Loucy (cell line): Measurements from ENCODE around the gene AGAP9.

Source experiments
- H2AFZ ChIP-seq: fragments of 200-600 bp; sonication (generic); 2 replicates; pipeline ENCODE4 v1.6.0; 2016; ENCODE audit warnings: antibody characterized with exemption, mild to moderate bottlenecking, low read length, moderate library complexity
- H3F3A ChIP-seq: fragments of 200-600 bp; 2 replicates; pipeline ENCODE4 v1.6.0; 2016; ENCODE audit warnings: antibody characterized with exemption, low read depth, mild to moderate bottlenecking
- H3K27me3 ChIP-seq: fragments of 200-600 bp; sonication (generic); 2 replicates; pipeline ENCODE4 v1.6.1; 2014; ENCODE audit warnings: low read length, mild to moderate bottlenecking; ENCODE audit not compliant: insufficient read depth, poor library complexity, severe bottlenecking
- H3K36me3 ChIP-seq: fragments of 200-600 bp; sonication (generic); 2 replicates; pipeline ENCODE4 v1.6.1; 2016; ENCODE audit warnings: low read length; ENCODE audit not compliant: insufficient read depth
- H3K4me1 ChIP-seq: fragments of 200-600 bp; sonication (generic); 2 replicates; pipeline ENCODE4 v1.5.1; 2014; ENCODE audit warnings: low read length, mild to moderate bottlenecking; ENCODE audit not compliant: insufficient read depth, poor library complexity, severe bottlenecking
- H3K4me2 ChIP-seq: fragments of 200-600 bp; sonication (generic); 2 replicates; pipeline ENCODE4 v1.6.0; 2014; ENCODE audit warnings: antibody characterized with exemption, low read length, low read depth, mild to moderate bottlenecking; ENCODE audit not compliant: poor library complexity, severe bottlenecking
- H3K4me3 ChIP-seq: fragments of 200-600 bp; sonication (generic); 2 replicates; pipeline ENCODE4 v1.5.1; 2014; ENCODE audit warnings: low read length, mild to moderate bottlenecking, mixed read lengths; ENCODE audit not compliant: poor library complexity, severe bottlenecking
- H3K79me2 ChIP-seq: fragments of 200-600 bp; sonication (generic); 2 replicates; pipeline ENCODE4 v1.6.1; 2014; ENCODE audit warnings: low read length; ENCODE audit not compliant: insufficient read depth
- H3K9ac ChIP-seq: fragments of 200-600 bp; sonication (generic); 2 replicates; pipeline ENCODE4 v1.6.0; 2014; ENCODE audit warnings: mild to moderate bottlenecking, low read depth, low read length, moderate library complexity; ENCODE audit not compliant: poor library complexity, severe bottlenecking
- H3K9me2 ChIP-seq: fragments of 200-600 bp; sonication (generic); replicated peaks from 2 replicates; pipeline ENCODE4 v1.6.1; 2016; ENCODE audit warnings: low read depth, low read length, mixed read lengths
- H3K9me3 ChIP-seq: fragments of 200-600 bp; sonication (generic); 2 replicates; pipeline ENCODE4 v1.6.1; 2014; ENCODE audit warnings: mild to moderate bottlenecking, antibody characterized with exemption, low read length, low read depth; ENCODE audit not compliant: insufficient read depth
- H4K20me1 ChIP-seq: fragments of 200-600 bp; sonication (generic); 2 replicates; pipeline ENCODE4 v1.6.0; 2014; ENCODE audit warnings: antibody characterized with exemption, low read length, mild to moderate bottlenecking; ENCODE audit not compliant: insufficient read depth, poor library complexity, severe bottlenecking
- CTCF ChIP-seq: fragments of 200-600 bp; sonication (generic); conservative IDR thresholded peaks from 2 replicates; pipeline ENCODE4 v1.5.1; 2014; ENCODE audit warnings: mild to moderate bottlenecking, antibody characterized with exemption, low read length
- EZH2phosphoT487 ChIP-seq: fragments of 200-600 bp; IDR thresholded peaks from 2 replicates; pipeline ENCODE4 v1.6.1; 2018; ENCODE audit warnings: antibody characterized with exemption, mild to moderate bottlenecking, moderate library complexity, borderline replicate concordance

Gene AGAP9

GRCh38 chr10:47452495-47453140 lies 70.8 kb downstream of the AGAP9 start:
- no peak overlapping the region for H3K4me2 ChIP-seq
- no peaks in the 10 kb centered on the region for H3F3A ChIP-seq
- no peaks in the 10 kb centered on the region for H3K36me3 ChIP-seq
- no peaks in the 10 kb centered on the region for H3K9me2 ChIP-seq
- no peak overlapping the region for H3K4me3 ChIP-seq
- no peak overlapping the region for H3K9ac ChIP-seq
- peaks cover 14% of the 10 kb centered on the region for H3K4me1 ChIP-seq
- no peaks in the 10 kb centered on the region for H3K79me2 ChIP-seq
- H2AFZ ChIP-seq, result no peak overlapping the region
- no peaks in the 10 kb centered on the region for H3K27me3 ChIP-seq
- no peaks in the 10 kb centered on the region for H3K9me3 ChIP-seq
- TF ChIP-seq CTCF (no peak), EZH2phosphoT487 (no peak)
- H4K20me1 ChIP-seq, result no peaks in the 10 kb centered on the region

GRCh38 chr10:47451998-47452494 lies 71.4 kb downstream of the AGAP9 start:
- H3K79me2 ChIP-seq, result no peaks in the 10 kb centered on the region
- H3K9ac ChIP-seq, result no peak overlapping the region
- no peak overlapping the region for H3K4me2 ChIP-seq
- TF ChIP-seq CTCF (no peak), EZH2phosphoT487 (no peak)
- H3K4me3 ChIP-seq, result no peak overlapping the region
- no peaks in the 10 kb centered on the region for H3K9me2 ChIP-seq
- no peaks in the 10 kb centered on the region for H3K36me3 ChIP-seq
- no peaks in the 10 kb centered on the region for H3K27me3 ChIP-seq
- H3K4me1 ChIP-seq, result peaks cover 14% of the 10 kb centered on the region
- no peaks in the 10 kb centered on the region for H3K9me3 ChIP-seq
- H2AFZ ChIP-seq, result no peak overlapping the region
- no peaks in the 10 kb centered on the region for H4K20me1 ChIP-seq
- H3F3A ChIP-seq, result no peaks in the 10 kb centered on the region
